ENCODE measurements around the gene LEFTY2. TPM values are rescaled to one million over a fixed set of nuclear protein-coding genes. Genes with fewer than 3 reads are reported as not detected.

The LEFTY2 gene
- total and polyA plus RNA-seq, 9 of the 15 experiments (the other 6 are each of a cell fraction or from before 2014, with no cell fraction given), result 0.04 to 0.14 TPM; not detected in 7

DNA sequence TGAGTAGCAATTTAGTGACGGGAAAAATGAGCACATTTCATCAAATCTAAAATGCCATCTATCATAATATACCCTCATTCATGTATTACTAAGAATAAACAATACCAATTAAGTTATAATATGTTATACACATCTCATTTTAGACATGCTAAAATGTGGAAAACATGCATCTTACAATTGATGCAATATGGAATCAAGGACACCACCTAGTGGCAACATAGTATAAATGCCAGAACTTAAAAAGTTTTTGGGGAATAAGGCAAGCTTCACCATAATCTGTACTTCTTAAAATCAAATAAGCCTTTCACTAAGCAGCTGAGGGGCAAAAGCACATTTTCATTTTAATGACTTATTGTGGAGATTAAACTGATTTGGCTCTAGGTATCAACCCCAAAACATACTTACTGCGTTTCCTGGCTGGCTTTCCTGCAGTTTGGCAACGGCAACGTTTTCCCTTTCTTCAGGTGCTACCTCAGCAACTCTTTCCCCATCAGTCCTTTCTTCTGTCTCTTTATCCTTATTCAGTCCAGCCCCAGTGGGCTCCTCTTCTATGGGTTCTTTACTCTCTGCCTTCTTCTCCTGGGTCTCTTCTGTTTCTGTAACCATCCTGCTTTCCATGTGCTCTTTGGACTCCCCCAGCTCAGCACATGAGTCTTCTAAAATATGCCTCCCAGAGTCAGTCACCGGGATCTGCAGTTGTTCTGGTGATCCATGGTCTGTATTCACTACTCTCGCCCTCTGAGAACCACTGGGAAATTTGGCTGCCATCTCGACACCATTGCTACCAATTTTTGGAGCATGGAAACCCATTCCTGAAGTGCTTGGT is 46.7 kb upstream of the LEFTY2 start (continued):
- TF ChIP-seq MAZ (CRISPR knock-in tag; conservative IDR thresholded peaks at IDR 0.05 in 1 of 2, IDR thresholded peaks at IDR 0.05 in 1 of 2), result 0 out of 4 replicates have a peak, but pooled peaks of 1 of the 2 experiments have one; percentile 33
- TF ChIP-seq CBFA2T3 (IDR thresholded peaks at IDR 0.05), result no peak
- TF ChIP-seq, protein P1, sequence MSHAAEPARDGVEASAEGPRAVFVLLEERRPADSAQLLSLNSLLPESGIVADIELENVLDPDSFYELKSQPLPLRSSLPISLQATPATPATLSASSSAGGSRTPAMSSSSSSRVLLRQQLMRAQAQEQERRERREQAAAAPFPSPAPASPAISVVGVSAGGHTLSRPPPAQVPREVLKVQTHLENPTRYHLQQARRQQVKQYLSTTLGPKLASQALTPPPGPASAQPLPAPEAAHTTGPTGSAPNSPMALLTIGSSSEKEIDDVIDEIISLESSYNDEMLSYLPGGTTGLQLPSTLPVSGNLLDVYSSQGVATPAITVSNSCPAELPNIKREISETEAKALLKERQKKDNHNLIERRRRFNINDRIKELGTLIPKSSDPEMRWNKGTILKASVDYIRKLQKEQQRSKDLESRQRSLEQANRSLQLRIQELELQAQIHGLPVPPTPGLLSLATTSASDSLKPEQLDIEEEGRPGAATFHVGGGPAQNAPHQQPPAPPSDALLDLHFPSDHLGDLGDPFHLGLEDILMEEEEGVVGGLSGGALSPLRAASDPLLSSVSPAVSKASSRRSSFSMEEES (CRISPR knock-in tag; IDR thresholded peaks at IDR 0.05), result no peak
- no peak for TF ChIP-seq RBM15 (IDR thresholded peaks at IDR 0.05; ENCODE audit: insufficient read depth, low read length)
- TF ChIP-seq FOSL1 (tag; conservative IDR thresholded peaks at IDR 0.05), result no peak
- TF ChIP-seq, protein P2, sequence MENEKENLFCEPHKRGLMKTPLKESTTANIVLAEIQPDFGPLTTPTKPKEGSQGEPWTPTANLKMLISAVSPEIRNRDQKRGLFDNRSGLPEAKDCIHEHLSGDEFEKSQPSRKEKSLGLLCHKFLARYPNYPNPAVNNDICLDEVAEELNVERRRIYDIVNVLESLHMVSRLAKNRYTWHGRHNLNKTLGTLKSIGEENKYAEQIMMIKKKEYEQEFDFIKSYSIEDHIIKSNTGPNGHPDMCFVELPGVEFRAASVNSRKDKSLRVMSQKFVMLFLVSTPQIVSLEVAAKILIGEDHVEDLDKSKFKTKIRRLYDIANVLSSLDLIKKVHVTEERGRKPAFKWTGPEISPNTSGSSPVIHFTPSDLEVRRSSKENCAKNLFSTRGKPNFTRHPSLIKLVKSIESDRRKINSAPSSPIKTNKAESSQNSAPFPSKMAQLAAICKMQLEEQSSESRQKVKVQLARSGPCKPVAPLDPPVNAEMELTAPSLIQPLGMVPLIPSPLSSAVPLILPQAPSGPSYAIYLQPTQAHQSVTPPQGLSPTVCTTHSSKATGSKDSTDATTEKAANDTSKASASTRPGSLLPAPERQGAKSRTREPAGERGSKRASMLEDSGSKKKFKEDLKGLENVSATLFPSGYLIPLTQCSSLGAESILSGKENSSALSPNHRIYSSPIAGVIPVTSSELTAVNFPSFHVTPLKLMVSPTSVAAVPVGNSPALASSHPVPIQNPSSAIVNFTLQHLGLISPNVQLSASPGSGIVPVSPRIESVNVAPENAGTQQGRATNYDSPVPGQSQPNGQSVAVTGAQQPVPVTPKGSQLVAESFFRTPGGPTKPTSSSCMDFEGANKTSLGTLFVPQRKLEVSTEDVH (IDR thresholded peaks at IDR 0.05; ENCODE audit: low read depth, partially characterized antibody), result peak; percentile 20
- peak; percentile 37; the same call in 1 of the 2 replicates for TF ChIP-seq CEBPG (CRISPR knock-in tag; IDR thresholded peaks at IDR 0.05)
- TF ChIP-seq CEBPG (tag; conservative IDR thresholded peaks at IDR 0.05 in 1 of 2, IDR thresholded peaks at IDR 0.05 in 1 of 2), result peak; percentile 65 to 86
- TF ChIP-seq MLLT1 (IDR thresholded peaks at IDR 0.05), result no peak
- TF ChIP-seq BMI1 (IDR thresholded peaks at IDR 0.05; ENCODE audit: low read length), result no peak
- no peak for TF ChIP-seq ZNF511 (CRISPR knock-in tag; IDR thresholded peaks at IDR 0.05)
- no peak; a peak in 1 of 4 replicates for TF ChIP-seq KDM4B (IDR thresholded peaks at IDR 0.05; ENCODE audit: borderline replicate concordance in 2 of 2, low read depth in 1 of 2)
- no peak for TF ChIP-seq GATAD2A (IDR thresholded peaks at IDR 0.05)
- no peak for TF ChIP-seq MCM3 (IDR thresholded peaks at IDR 0.05)
- TF ChIP-seq E4F1 (CRISPR knock-in tag; IDR thresholded peaks at IDR 0.05; ENCODE audit: borderline replicate concordance), result no peak
- TF ChIP-seq SP1 (CRISPR knock-in tag; IDR thresholded peaks at IDR 0.05), result 0 out of 2 replicates have a peak, but pooled peaks have one; percentile 35
- TF ChIP-seq POLR2B (IDR thresholded peaks at IDR 0.05; ENCODE audit: low read depth, partially characterized antibody), result no peak
- TF ChIP-seq RAD21 (CRISPR knock-in tag; conservative IDR thresholded peaks at IDR 0.05 in 1 of 2, IDR thresholded peaks at IDR 0.05 in 1 of 2), result peak; percentile 62 to 74
